HEK293 (cell line): ENCODE results near the gene CCDC57.
A peak's percentile ranks its signal among the peaks of the same experiment; 100 is the strongest.

Experiments used
- CTCF ChIA-PET: fragments of 350-600 bp; formaldehyde crosslinking; extraction: SDS; loops from one replicate; lab custom pipeline; 2021; ENCODE audit warnings: antibody characterized with exemption; lab: Yijun Ruan, JAX
- POLR2A ChIA-PET: fragments of 300-600 bp; formaldehyde crosslinking; extraction: SDS; loops from one replicate; lab custom pipeline; 2020; ENCODE audit warnings: antibody characterized with exemption, inconsistent platforms; lab: Yijun Ruan, JAX
- H3K27ac ChIP-seq: fragments of 200-500 bp; sonication (Bioruptor generic); 2 replicates; pipeline ENCODE4 v1.5.1; 2014; ENCODE audit warnings: low read depth, low read length, control low read depth, inconsistent platforms; ENCODE audit errors: extremely low read depth
- H3K36me3 ChIP-seq, 2 experiments: fragments of 200-500 bp in 1 of 2; sonication (Bioruptor generic) in 1 of 2; 1 replicate in 1 of 2; 2 replicates in 1 of 2; pipeline ENCODE4 v1.5.1; 2014 to 2017; ENCODE audit warnings: inconsistent platforms in 2 of 2, low read length in 2 of 2; ENCODE audit not compliant: control insufficient read depth in 2 of 2, insufficient read depth in 1 of 2
- H3K4me1 ChIP-seq: fragments of 200-500 bp; sonication (Bioruptor generic); 2 replicates; pipeline ENCODE4 v1.5.1; 2014; ENCODE audit warnings: mild to moderate bottlenecking, low read length, inconsistent platforms; ENCODE audit not compliant: control insufficient read depth, insufficient read depth
- H3K4me3 ChIP-seq: 2 replicates; pipeline ENCODE4 v1.5.1; 2011; ENCODE audit warnings: low read depth, mild to moderate bottlenecking, control low read depth, low read length, moderate library complexity
- H3K9me3 ChIP-seq: fragments of 200-500 bp; sonication (Bioruptor generic); 2 replicates; pipeline ENCODE4 v1.5.1; 2014; ENCODE audit warnings: low read depth, low read length, inconsistent platforms; ENCODE audit not compliant: control insufficient read depth, insufficient read depth
- GLIS1 ChIP-seq: fragments of 450-650 bp; formaldehyde crosslinking; IDR thresholded peaks from 2 replicates; pipeline ENCODE4 v1.5.1; 2016; ENCODE audit warnings: missing biosample characterization, missing genetic modification characterization
- MZF1 ChIP-seq: fragments of 450-650 bp; formaldehyde crosslinking; IDR thresholded peaks from 2 replicates; pipeline ENCODE4 v1.5.1; 2017; ENCODE audit warnings: missing biosample characterization, missing genetic modification characterization, borderline replicate concordance
- SCRT1 ChIP-seq: fragments of 450-650 bp; formaldehyde crosslinking; IDR thresholded peaks from 2 replicates; pipeline ENCODE4 v1.5.1; 2016; ENCODE audit warnings: missing biosample characterization, missing genetic modification characterization, borderline replicate concordance
- SP2 ChIP-seq: fragments of 450-650 bp; formaldehyde crosslinking; IDR thresholded peaks from 2 replicates; pipeline ENCODE4 v1.5.1; 2016; ENCODE audit warnings: missing biosample characterization, missing genetic modification characterization
- SP3 ChIP-seq: fragments of 450-650 bp; formaldehyde crosslinking; IDR thresholded peaks from 2 replicates; pipeline ENCODE4 v1.5.1; 2016; ENCODE audit warnings: missing biosample characterization, missing genetic modification characterization
- ZBTB8A ChIP-seq: fragments of 450-650 bp; formaldehyde crosslinking; IDR thresholded peaks from 2 replicates; pipeline ENCODE4 v1.5.1; 2016; ENCODE audit warnings: missing biosample characterization, missing genetic modification characterization
- ZFP69B ChIP-seq: fragments of 450-650 bp; formaldehyde crosslinking; IDR thresholded peaks from 2 replicates; pipeline ENCODE4 v1.5.1; 2016; ENCODE audit warnings: missing biosample characterization, missing genetic modification characterization
- ZIC2 ChIP-seq: fragments of 450-650 bp; formaldehyde crosslinking; IDR thresholded peaks from 2 replicates; pipeline ENCODE4 v1.5.1; 2016; ENCODE audit warnings: missing biosample characterization, missing genetic modification characterization
- ZNF155 ChIP-seq: fragments of 450-650 bp; formaldehyde crosslinking; IDR thresholded peaks from 2 replicates; pipeline ENCODE4 v1.5.1; 2016; ENCODE audit warnings: missing biosample characterization, missing genetic modification characterization
- ZNF19 ChIP-seq: fragments of 450-650 bp; formaldehyde crosslinking; IDR thresholded peaks from 2 replicates; pipeline ENCODE4; 2016; ENCODE audit warnings: missing biosample characterization, missing genetic modification characterization, low read depth
- ZNF223 ChIP-seq: fragments of 450-650 bp; formaldehyde crosslinking; IDR thresholded peaks from 2 replicates; pipeline ENCODE4 v1.5.1; 2016; ENCODE audit warnings: missing biosample characterization, missing genetic modification characterization
- ZNF248 ChIP-seq: fragments of 450-650 bp; formaldehyde crosslinking; IDR thresholded peaks from 2 replicates; pipeline ENCODE4 v1.5.1; 2017; ENCODE audit warnings: missing biosample characterization, missing genetic modification characterization
- ZNF366 ChIP-seq: fragments of 450-650 bp; formaldehyde crosslinking; conservative IDR thresholded peaks from 2 replicates; pipeline ENCODE4 v1.5.1; 2016; ENCODE audit warnings: missing biosample characterization, missing genetic modification characterization
- ZNF423 ChIP-seq: fragments of 450-650 bp; formaldehyde crosslinking; IDR thresholded peaks from 2 replicates; pipeline ENCODE4 v1.5.1; 2016; ENCODE audit warnings: missing biosample characterization, missing genetic modification characterization
- ZNF600 ChIP-seq: fragments of 450-650 bp; formaldehyde crosslinking; IDR thresholded peaks from 2 replicates; pipeline ENCODE4 v1.5.1; 2016; ENCODE audit warnings: missing biosample characterization, missing genetic modification characterization
- ZNF792 ChIP-seq: fragments of 450-650 bp; formaldehyde crosslinking; IDR thresholded peaks from 2 replicates; pipeline ENCODE4 v1.5.1; 2016; ENCODE audit warnings: missing biosample characterization, missing genetic modification characterization
- TF ChIP-seq, protein P1 (sequence below): fragments of 450-650 bp; formaldehyde crosslinking; IDR thresholded peaks from 2 replicates; pipeline ENCODE4 v1.5.0; 2017; ENCODE audit warnings: missing biosample characterization, missing genetic modification characterization, borderline replicate concordance
- TF ChIP-seq, protein P2 (sequence below): fragments of 450-650 bp; formaldehyde crosslinking; IDR thresholded peaks from 2 replicates; pipeline ENCODE4 v1.5.1; 2016; ENCODE audit warnings: missing biosample characterization, missing genetic modification characterization
- TF ChIP-seq, protein P3 (sequence below): fragments of 450-650 bp; formaldehyde crosslinking; IDR thresholded peaks from 2 replicates; pipeline ENCODE4 v1.5.1; 2017; ENCODE audit warnings: missing biosample characterization, missing genetic modification characterization
- TF ChIP-seq, protein P4 (sequence below): fragments of 450-650 bp; formaldehyde crosslinking; IDR thresholded peaks from 2 replicates; pipeline ENCODE4 v1.5.1; 2016; ENCODE audit warnings: missing biosample characterization, missing genetic modification characterization
- TF ChIP-seq, protein P5 (sequence below): fragments of 450-650 bp; IDR thresholded peaks from 2 replicates; pipeline ENCODE4 v1.5.1; 2018; ENCODE audit warnings: missing biosample characterization, mild to moderate bottlenecking, missing genetic modification characterization
- TF ChIP-seq, protein P6 (sequence below): fragments of 450-650 bp; formaldehyde crosslinking; IDR thresholded peaks from 2 replicates; pipeline ENCODE4 v1.5.1; 2017; ENCODE audit warnings: missing biosample characterization, missing genetic modification characterization

The CCDC57 gene

DNA sequence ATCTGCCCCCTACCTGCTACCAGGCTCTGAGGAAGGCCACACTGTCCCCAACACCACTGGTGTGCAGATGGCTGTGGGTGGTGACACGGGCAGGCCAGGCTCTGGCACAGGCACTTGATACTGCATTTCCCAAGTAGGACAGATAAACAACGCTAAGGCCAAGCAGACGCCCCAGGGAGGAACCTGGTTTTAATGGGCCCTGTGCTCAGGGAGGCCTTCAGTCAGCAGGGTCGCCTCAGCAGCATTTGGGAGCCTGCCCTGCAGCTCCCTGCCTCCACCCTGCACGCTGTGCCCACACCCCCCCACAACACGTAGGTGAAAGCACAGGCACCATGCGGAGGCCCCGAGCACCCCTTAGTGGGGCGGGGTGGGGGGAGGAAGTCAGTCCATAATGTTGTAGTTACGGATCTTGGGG lies 111.3 kb downstream of the CCDC57 start (continued):
- TF ChIP-seq, protein P1, sequence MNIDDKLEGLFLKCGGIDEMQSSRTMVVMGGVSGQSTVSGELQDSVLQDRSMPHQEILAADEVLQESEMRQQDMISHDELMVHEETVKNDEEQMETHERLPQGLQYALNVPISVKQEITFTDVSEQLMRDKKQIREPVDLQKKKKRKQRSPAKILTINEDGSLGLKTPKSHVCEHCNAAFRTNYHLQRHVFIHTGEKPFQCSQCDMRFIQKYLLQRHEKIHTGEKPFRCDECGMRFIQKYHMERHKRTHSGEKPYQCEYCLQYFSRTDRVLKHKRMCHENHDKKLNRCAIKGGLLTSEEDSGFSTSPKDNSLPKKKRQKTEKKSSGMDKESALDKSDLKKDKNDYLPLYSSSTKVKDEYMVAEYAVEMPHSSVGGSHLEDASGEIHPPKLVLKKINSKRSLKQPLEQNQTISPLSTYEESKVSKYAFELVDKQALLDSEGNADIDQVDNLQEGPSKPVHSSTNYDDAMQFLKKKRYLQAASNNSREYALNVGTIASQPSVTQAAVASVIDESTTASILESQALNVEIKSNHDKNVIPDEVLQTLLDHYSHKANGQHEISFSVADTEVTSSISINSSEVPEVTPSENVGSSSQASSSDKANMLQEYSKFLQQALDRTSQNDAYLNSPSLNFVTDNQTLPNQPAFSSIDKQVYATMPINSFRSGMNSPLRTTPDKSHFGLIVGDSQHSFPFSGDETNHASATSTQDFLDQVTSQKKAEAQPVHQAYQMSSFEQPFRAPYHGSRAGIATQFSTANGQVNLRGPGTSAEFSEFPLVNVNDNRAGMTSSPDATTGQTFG: no peak
- TF ChIP-seq ZNF366 (tag by site-specific recombination): no peak
- peak; percentile 92 for TF ChIP-seq GLIS1 (tag by site-specific recombination)
- TF ChIP-seq, protein P2, sequence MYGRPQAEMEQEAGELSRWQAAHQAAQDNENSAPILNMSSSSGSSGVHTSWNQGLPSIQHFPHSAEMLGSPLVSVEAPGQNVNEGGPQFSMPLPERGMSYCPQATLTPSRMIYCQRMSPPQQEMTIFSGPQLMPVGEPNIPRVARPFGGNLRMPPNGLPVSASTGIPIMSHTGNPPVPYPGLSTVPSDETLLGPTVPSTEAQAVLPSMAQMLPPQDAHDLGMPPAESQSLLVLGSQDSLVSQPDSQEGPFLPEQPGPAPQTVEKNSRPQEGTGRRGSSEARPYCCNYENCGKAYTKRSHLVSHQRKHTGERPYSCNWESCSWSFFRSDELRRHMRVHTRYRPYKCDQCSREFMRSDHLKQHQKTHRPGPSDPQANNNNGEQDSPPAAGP (tag by site-specific recombination): peak; percentile 46; the same call in 1 of the 2 replicates
- TF ChIP-seq, protein P3, sequence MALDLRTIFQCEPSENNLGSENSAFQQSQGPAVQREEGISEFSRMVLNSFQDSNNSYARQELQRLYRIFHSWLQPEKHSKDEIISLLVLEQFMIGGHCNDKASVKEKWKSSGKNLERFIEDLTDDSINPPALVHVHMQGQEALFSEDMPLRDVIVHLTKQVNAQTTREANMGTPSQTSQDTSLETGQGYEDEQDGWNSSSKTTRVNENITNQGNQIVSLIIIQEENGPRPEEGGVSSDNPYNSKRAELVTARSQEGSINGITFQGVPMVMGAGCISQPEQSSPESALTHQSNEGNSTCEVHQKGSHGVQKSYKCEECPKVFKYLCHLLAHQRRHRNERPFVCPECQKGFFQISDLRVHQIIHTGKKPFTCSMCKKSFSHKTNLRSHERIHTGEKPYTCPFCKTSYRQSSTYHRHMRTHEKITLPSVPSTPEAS (tag by site-specific recombination): no peak
- TF ChIP-seq ZBTB8A (tag by site-specific recombination): peak; percentile 26; the same call in 1 of the 2 replicates
- peak; percentile 44 for TF ChIP-seq SP2
- TF ChIP-seq ZIC2: peak; percentile 70
- TF ChIP-seq, protein P4, sequence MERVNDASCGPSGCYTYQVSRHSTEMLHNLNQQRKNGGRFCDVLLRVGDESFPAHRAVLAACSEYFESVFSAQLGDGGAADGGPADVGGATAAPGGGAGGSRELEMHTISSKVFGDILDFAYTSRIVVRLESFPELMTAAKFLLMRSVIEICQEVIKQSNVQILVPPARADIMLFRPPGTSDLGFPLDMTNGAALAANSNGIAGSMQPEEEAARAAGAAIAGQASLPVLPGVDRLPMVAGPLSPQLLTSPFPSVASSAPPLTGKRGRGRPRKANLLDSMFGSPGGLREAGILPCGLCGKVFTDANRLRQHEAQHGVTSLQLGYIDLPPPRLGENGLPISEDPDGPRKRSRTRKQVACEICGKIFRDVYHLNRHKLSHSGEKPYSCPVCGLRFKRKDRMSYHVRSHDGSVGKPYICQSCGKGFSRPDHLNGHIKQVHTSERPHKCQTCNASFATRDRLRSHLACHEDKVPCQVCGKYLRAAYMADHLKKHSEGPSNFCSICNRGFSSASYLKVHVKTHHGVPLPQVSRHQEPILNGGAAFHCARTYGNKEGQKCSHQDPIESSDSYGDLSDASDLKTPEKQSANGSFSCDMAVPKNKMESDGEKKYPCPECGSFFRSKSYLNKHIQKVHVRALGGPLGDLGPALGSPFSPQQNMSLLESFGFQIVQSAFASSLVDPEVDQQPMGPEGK: peak; percentile 24
- peak; percentile 87 for TF ChIP-seq ZNF223 (tag by site-specific recombination)
- TF ChIP-seq, protein P5, sequence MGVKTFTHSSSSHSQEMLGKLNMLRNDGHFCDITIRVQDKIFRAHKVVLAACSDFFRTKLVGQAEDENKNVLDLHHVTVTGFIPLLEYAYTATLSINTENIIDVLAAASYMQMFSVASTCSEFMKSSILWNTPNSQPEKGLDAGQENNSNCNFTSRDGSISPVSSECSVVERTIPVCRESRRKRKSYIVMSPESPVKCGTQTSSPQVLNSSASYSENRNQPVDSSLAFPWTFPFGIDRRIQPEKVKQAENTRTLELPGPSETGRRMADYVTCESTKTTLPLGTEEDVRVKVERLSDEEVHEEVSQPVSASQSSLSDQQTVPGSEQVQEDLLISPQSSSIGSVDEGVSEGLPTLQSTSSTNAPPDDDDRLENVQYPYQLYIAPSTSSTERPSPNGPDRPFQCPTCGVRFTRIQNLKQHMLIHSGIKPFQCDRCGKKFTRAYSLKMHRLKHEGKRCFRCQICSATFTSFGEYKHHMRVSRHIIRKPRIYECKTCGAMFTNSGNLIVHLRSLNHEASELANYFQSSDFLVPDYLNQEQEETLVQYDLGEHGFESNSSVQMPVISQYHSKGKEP (tag by site-specific recombination): no peak
- TF ChIP-seq MZF1: no peak
- TF ChIP-seq ZNF423: peak; percentile 61

DNA sequence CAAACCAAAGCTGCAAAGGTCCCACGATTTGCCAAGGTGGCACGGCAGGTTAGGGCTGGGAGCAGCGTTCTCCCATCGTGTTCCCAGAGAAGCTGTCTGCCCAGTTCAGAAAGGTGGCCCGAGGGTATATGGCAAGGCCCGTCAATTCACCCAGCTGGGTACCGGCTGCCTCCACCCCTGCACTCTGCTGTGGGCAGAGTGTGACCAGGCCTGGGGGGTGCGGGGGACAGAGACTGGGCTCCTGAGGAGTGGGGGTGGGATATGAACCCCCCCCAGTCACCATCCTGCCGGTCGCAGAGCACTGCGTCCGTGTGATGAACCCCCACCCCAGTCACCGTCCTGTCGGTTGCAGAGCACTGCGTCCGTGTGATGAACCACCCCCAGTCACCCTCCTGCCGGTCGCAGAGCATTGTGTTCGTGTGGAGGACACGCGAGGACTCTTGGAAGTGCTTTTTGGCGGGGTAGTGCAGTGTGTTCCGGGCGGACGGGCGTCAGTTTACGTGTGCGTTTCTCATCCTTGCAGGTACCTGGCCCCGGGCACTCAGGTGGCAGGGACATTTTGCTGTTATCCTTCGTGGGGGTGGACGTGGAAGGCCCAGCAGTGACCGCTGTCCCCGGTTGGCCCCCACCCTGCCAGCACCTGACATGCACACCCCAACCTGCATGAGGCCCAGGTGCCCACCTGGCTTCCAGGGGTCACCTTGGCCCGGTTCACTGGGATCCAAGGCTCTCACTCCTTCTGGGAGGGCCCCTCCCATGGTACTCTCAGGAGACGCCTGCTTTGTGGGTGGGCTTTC lies 111.9 kb downstream of the CCDC57 start:
- no peaks in the 10 kb centered on the region for H3K9me3 ChIP-seq
- 0 out of 2 replicates have a peak overlapping the region, but pooled peaks have one; percentile 27 for H3K27ac ChIP-seq
- ChIA-PET CTCF (interaction anchor here (0.6 kb wide), 1 partner anchor 1558 kb away, joined by 3 read pairs; no protein-coding TSS in a partner anchor), POLR2A (no interaction called here)
- peaks cover 8% of the 10 kb centered on the region; the same call in 1 of the 2 replicates for H3K4me1 ChIP-seq
- no peak overlapping the region for H3K4me3 ChIP-seq
- H3K36me3 ChIP-seq: peaks cover 0 to 14% of the 10 kb centered on the region in 2 experiments; a peak in 1 of 3 replicates
- no peak for TF ChIP-seq ZNF19 (tag by site-specific recombination)
- 0 out of 2 replicates have a peak, but pooled peaks have one; percentile 14 for TF ChIP-seq SP3 (tag by site-specific recombination)
- TF ChIP-seq ZNF248 (tag by site-specific recombination): no peak
- TF ChIP-seq ZFP69B (tag by site-specific recombination): no peak
- no peak for TF ChIP-seq SCRT1
- TF ChIP-seq, protein P6, sequence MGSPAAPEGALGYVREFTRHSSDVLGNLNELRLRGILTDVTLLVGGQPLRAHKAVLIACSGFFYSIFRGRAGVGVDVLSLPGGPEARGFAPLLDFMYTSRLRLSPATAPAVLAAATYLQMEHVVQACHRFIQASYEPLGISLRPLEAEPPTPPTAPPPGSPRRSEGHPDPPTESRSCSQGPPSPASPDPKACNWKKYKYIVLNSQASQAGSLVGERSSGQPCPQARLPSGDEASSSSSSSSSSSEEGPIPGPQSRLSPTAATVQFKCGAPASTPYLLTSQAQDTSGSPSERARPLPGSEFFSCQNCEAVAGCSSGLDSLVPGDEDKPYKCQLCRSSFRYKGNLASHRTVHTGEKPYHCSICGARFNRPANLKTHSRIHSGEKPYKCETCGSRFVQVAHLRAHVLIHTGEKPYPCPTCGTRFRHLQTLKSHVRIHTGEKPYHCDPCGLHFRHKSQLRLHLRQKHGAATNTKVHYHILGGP (tag by site-specific recombination): no peak
- no peak for TF ChIP-seq ZNF155 (tag by site-specific recombination)
- TF ChIP-seq MZF1: no peak
- no peak for TF ChIP-seq ZNF223 (tag by site-specific recombination)
- TF ChIP-seq ZNF600 (tag by site-specific recombination): peak; percentile 64
- no peak for TF ChIP-seq ZNF792 (tag by site-specific recombination)
